GM12878 (cell line): ENCODE results near the gene MYO18B. TPM values are rescaled to one million over a fixed set of nuclear protein-coding genes. Genes with fewer than 3 reads are reported as not detected.

ENCODE experiments used
- ATAC-seq: fragments of 200-7000 bp; cut with Tn5 transposase; 3 replicates; pipeline ENCODE4 v1.9.1; 2020; ENCODE audit warnings: mild to moderate bottlenecking, moderate library complexity
- BruUV-seq: library from RNA; stranded (reverse); fragments of 400-500 nt; replicated peaks from 2 replicates; lab custom pipeline; 2021; lab: Mats Ljungman, UMichigan
- CTCF ChIA-PET: fragments of 300-600 bp; sonication (Branson Sonifier 250); formaldehyde crosslinking; extraction: SDS; loops from one replicate; lab custom pipeline; 2021; ENCODE audit warnings: inconsistent platforms; lab: Yijun Ruan, JAX
- POLR2A ChIA-PET: fragments of 350-600 bp; formaldehyde crosslinking; extraction: SDS; loops from one replicate; lab custom pipeline; 2021; ENCODE audit warnings: inconsistent platforms; lab: Charles Lee
- RAD21 ChIA-PET: fragments of 300-600 bp; sonication (Branson Sonifier 250); formaldehyde crosslinking; loops from one replicate; lab custom pipeline; 2023; ENCODE audit warnings: antibody characterized with exemption; ENCODE audit not compliant: unreplicated experiment; lab: Charles Lee
- SMC1A ChIA-PET: fragments of 300-600 bp; sonication (Branson Sonifier 250); formaldehyde crosslinking; loops from one replicate; lab custom pipeline; 2023; ENCODE audit not compliant: unreplicated experiment, uncharacterized antibody; lab: Charles Lee
- DNase-seq: peaks from one replicate; pipeline ENCODE4 v3.0.0-alpha.2; 2011; ENCODE audit warnings: low read depth, low spot score
- FAIRE-seq: peaks from 3 replicates; lab custom pipeline; 2011; peaks lifted over from hg19 to GRCh38; lab: Jason Lieb, UNC
- H2AFZ ChIP-seq: 2 replicates; pipeline ENCODE4 v1.6.0; 2011; ENCODE audit warnings: low read depth, low read length, control low read depth; ENCODE audit not compliant: control insufficient read depth
- H3K27ac ChIP-seq: 2 replicates; pipeline ENCODE4 v1.5.1; 2011; ENCODE audit warnings: control low read depth; ENCODE audit not compliant: control insufficient read depth, insufficient read depth
- H3K27me3 ChIP-seq, 2 experiments: replicated peaks in 1 of 2; 2 replicates each; pipeline versions ENCODE4 v1.6.0 to v1.6.1; 2011; ENCODE audit warnings: low read length in 1 of 2; ENCODE audit not compliant: control insufficient read depth in 2 of 2, insufficient read depth in 2 of 2
- H3K36me3 ChIP-seq, 2 experiments: 2 replicates each; pipeline ENCODE4 v1.5.1; 2011; ENCODE audit warnings: low read length in 1 of 2; ENCODE audit not compliant: control insufficient read depth in 2 of 2, insufficient read depth in 2 of 2
- H3K4me1 ChIP-seq: 2 replicates; pipeline ENCODE4 v1.6.1; 2011; ENCODE audit warnings: mild to moderate bottlenecking, low read length, moderate library complexity, mixed read lengths; ENCODE audit not compliant: control insufficient read depth, insufficient read depth
- H3K4me2 ChIP-seq: 2 replicates; pipeline ENCODE4 v1.6.0; 2011; ENCODE audit warnings: control low read depth; ENCODE audit not compliant: control insufficient read depth, insufficient read depth
- H3K4me3 ChIP-seq: fragments of 200-600 bp; sonication (generic); 2 replicates; pipeline ENCODE4 v1.5.1; 2016
- H3K79me2 ChIP-seq: 2 replicates; pipeline ENCODE4 v1.6.0; 2011; ENCODE audit warnings: low read length; ENCODE audit not compliant: control insufficient read depth, insufficient read depth
- H3K9ac ChIP-seq: 2 replicates; pipeline ENCODE4 v1.8.0; 2011; ENCODE audit warnings: low read length, control low read depth, mixed read lengths; ENCODE audit not compliant: control insufficient read depth, insufficient read depth
- H3K9me3 ChIP-seq: replicated peaks from 3 replicates; pipeline ENCODE4 v1.5.1; 2011; ENCODE audit warnings: mild to moderate bottlenecking, low read length; ENCODE audit not compliant: control insufficient read depth, insufficient read depth
- H4K20me1 ChIP-seq: 2 replicates; pipeline ENCODE4 v1.6.0; 2011; ENCODE audit not compliant: control insufficient read depth, insufficient read depth
- BRCA1 ChIP-seq: IDR thresholded peaks from 2 replicates; pipeline ENCODE4 v1.6.1; 2011; ENCODE audit warnings: low read depth, low read length, improper control_type of control experiment
- CEBPB ChIP-seq, 2 experiments: fragments of 150-350 bp in 1 of 2; IDR thresholded peaks; 2 replicates each; pipeline ENCODE4 v1.6.1; 2012 to 2014; ENCODE audit warnings: low read depth in 2 of 2, low read length in 2 of 2, borderline replicate concordance in 1 of 2, inconsistent platforms in 1 of 2
- CREM ChIP-seq: IDR thresholded peaks from 2 replicates; pipeline ENCODE4 v1.6.1; 2014; ENCODE audit warnings: antibody characterized with exemption, low read depth
- FOXK2 ChIP-seq: fragments of 450-650 bp; IDR thresholded peaks from 2 replicates; pipeline ENCODE4 v1.6.1; 2017; ENCODE audit warnings: mild to moderate bottlenecking, moderate library complexity
- HDAC2 ChIP-seq: fragments of 200-600 bp; sonication (generic); IDR thresholded peaks from 2 replicates; pipeline ENCODE4 v1.6.1; 2017
- MXI1 ChIP-seq: fragments of 150-350 bp; IDR thresholded peaks from 2 replicates; pipeline ENCODE4 v1.6.1; 2011; ENCODE audit warnings: low read depth, mild to moderate bottlenecking, inconsistent platforms, low read length, improper control_type of control experiment
- NFYB ChIP-seq: IDR thresholded peaks from 2 replicates; pipeline ENCODE4 v1.6.1; 2011; ENCODE audit warnings: low read depth, mild to moderate bottlenecking, low read length, improper control_type of control experiment, moderate library complexity; ENCODE audit not compliant: insufficient read depth
- NR2C1 ChIP-seq: fragments of 450-650 bp; IDR thresholded peaks from 2 replicates; pipeline ENCODE4 v1.6.1; 2017; ENCODE audit warnings: antibody characterized with exemption, mild to moderate bottlenecking, moderate library complexity
- PAX5 ChIP-seq: IDR thresholded peaks from 2 replicates; pipeline ENCODE4 v1.6.1; 2011; ENCODE audit warnings: low read depth, low read length, borderline replicate concordance
- PML ChIP-seq: IDR thresholded peaks from 2 replicates; pipeline ENCODE4 v1.6.1; 2012; ENCODE audit warnings: low read length, inconsistent platforms
- RAD51 ChIP-seq: fragments of 450-650 bp; IDR thresholded peaks from 2 replicates; pipeline ENCODE4 v1.6.1; 2016; ENCODE audit warnings: moderate library complexity, mild to moderate bottlenecking, inconsistent platforms
- SREBF1 ChIP-seq: IDR thresholded peaks from 2 replicates; pipeline ENCODE4 v1.6.1; 2012; ENCODE audit warnings: mild to moderate bottlenecking, low read length
- SREBF2 ChIP-seq: IDR thresholded peaks from 2 replicates; pipeline ENCODE4 v1.6.1; 2012; ENCODE audit warnings: mild to moderate bottlenecking, low read length
- ZNF207 ChIP-seq: fragments of 450-650 bp; IDR thresholded peaks from 2 replicates; pipeline ENCODE4 v1.6.1; 2014; ENCODE audit warnings: antibody characterized with exemption, mild to moderate bottlenecking, borderline replicate concordance
- ZNF24 ChIP-seq: fragments of 450-650 bp; IDR thresholded peaks from 2 replicates; pipeline ENCODE4 v1.6.1; 2017; ENCODE audit warnings: antibody characterized with exemption, mild to moderate bottlenecking
- WGBS: methylation state at CpG from one replicate; pipeline ENCODE4 v1.1.6; 2016; ENCODE audit warnings: low lambda C conversion rate; ENCODE audit not compliant: insufficient replicate concordance, insufficient coverage; ENCODE audit errors: missing lambda C conversion rate; 5-methylcytosine and 5-hydroxymethylcytosine counted together
- in situ Hi-C: fragments of 300-500 bp; cut with MboI; formaldehyde crosslinking; loops from 9 replicates; pipeline ENCODE4 v1.14.3; 2018; ENCODE audit warnings: mixed read lengths
- intact Hi-C: fragments of 100-400 bp; cut with micrococcal nuclease; formaldehyde crosslinking; loops from one replicate; pipeline ENCODE4 v1.14.2; 2022; ENCODE audit not compliant: unreplicated experiment
- polyA plus RNA-seq, 11 experiments: library from polyadenylated mRNA; depleted of rRNA in 4 of 11; unstranded in 6 of 11; stranded (reverse) in 5 of 11; fragments of >200 nt; fragmentation: Nextera tagmentation in 4 of 11; fragmentation: Illumina TruSeq in 1 of 11; extraction: Ambion mirVana in 4 of 11; extraction: Trizol in 1 of 11; gene quantifications; 1 replicate in 1 of 11; 2 replicates in 10 of 11; pipeline versions ENCODE4 v1.2.1 to v1.2.3, GENCODE V29; 2011 to 2016; ENCODE audit warnings: inconsistent platforms in 2 of 11, missing spikeins in 2 of 11, low read depth in 1 of 11
- total RNA-seq, 4 experiments: library from RNA; depleted of rRNA in 3 of 4; stranded (reverse); fragments of >200 nt in 3 of 4; fragmentation: Illumina TruSeq in 1 of 4; extraction: Trizol in 1 of 4; gene quantifications; 2 replicates each; pipeline versions ENCODE4 v1.2.1 to v1.2.3, GENCODE V29; 2013 to 2021
- TF ChIP-seq, protein P1 (sequence below): fragments of 450-650 bp; IDR thresholded peaks from 2 replicates; pipeline ENCODE4 v1.6.1; 2014; ENCODE audit warnings: mild to moderate bottlenecking
- TF ChIP-seq, protein P2 (sequence below): fragments of 450-650 bp; IDR thresholded peaks from 2 replicates; pipeline ENCODE4 v1.6.1; 2016; ENCODE audit warnings: mild to moderate bottlenecking, moderate library complexity, borderline replicate concordance

MYO18B gene
- total and polyA plus RNA-seq, 10 of the 15 experiments (the other 5 are each of a cell fraction or from before 2014, with no cell fraction given), result 0.05 to 2.1 (median 0.51) TPM; not detected in 1

DNA sequence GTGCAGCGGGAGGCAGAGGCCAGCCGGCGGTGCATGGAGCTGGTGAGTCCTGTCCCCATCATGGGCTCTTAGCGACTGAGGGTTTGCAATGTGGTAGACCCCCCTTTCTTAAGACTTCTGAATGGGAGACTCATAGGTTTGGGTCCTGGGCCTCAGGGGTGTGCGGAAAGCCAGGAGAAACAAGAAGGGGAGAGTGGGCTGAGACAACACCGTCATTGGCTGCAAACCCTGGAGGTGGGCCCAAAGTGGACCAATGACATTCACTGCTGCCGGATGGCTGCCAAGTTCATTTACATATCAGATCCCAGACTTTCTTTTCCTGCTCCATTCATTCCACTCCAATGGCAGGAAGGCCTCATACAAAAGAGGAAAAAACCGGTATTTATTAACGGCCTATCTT, 213.3 kb downstream of the MYO18B start (continued):
- TF ChIP-seq, protein P1, sequence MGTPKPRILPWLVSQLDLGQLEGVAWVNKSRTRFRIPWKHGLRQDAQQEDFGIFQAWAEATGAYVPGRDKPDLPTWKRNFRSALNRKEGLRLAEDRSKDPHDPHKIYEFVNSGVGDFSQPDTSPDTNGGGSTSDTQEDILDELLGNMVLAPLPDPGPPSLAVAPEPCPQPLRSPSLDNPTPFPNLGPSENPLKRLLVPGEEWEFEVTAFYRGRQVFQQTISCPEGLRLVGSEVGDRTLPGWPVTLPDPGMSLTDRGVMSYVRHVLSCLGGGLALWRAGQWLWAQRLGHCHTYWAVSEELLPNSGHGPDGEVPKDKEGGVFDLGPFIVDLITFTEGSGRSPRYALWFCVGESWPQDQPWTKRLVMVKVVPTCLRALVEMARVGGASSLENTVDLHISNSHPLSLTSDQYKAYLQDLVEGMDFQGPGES, result no peak
- TF ChIP-seq NR2C1 (no peak), ZNF207 (no peak), CREM (no peak), CEBPB (IDR thresholded peaks at IDR 0.05; ENCODE audit: borderline replicate concordance in 1 of 2, low read depth in 2 of 2, low read length in 2 of 2) (no peak)
- TF ChIP-seq, all 136 proteins: peak for 0

DNA sequence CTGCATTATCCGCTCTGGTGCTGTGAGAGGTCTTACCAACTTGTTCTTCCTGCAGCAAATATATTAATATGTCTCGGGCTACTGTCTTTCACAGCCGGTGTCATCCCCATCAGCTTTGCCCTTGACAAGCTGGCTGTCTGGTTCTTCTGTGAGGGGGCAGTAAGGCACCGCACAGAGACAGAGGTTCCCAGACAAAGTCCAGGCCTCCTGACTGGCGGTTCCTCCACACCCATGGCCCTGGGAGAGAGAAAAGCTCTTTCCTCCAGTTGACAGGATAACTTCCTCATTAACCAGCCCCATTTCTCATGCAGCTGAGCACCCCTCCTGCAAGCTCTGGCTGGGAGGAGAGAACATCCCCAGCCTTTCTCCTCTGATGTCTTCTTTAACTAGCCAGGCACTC, 214.8 kb downstream of the MYO18B start:
- no peaks in the 10 kb centered on the region; the same call in 1 of the 2 replicates for H3K4me1 ChIP-seq
- ChIA-PET CTCF (interaction anchor here (1.3 kb wide), 1 partner anchor 8 kb away, joined by 3 read pairs; no protein-coding TSS in a partner anchor), SMC1A (interaction anchor here (1.1 kb wide), 1 partner anchor 9 kb away, joined by 4 read pairs; no protein-coding TSS in a partner anchor), POLR2A (interaction anchor here (0.7 kb wide), 1 partner anchor 21 kb away, joined by 3 read pairs; no protein-coding TSS in a partner anchor), RAD21 (no interaction called here)
- H3K79me2 ChIP-seq, result no peaks in the 10 kb centered on the region
- no peak overlapping the region for H2AFZ ChIP-seq
- intact Hi-C loops, result no loop called here
- WGBS, result 47% methylated on average over 5 of the region's 5 CpGs
- no peak for ATAC-seq
- H3K27ac ChIP-seq, result no peak overlapping the region
- DNase-seq, result no peak
- TF ChIP-seq ZNF24 (no peak), PAX5 (no peak), MXI1 (no peak), NFYB (no peak), HDAC2 (no peak), SREBF2 (no peak), PML (no peak), FOXK2 (no peak), RAD51 (no peak), SREBF1 (no peak), BRCA1 (no peak)
- TF ChIP-seq, protein P2, sequence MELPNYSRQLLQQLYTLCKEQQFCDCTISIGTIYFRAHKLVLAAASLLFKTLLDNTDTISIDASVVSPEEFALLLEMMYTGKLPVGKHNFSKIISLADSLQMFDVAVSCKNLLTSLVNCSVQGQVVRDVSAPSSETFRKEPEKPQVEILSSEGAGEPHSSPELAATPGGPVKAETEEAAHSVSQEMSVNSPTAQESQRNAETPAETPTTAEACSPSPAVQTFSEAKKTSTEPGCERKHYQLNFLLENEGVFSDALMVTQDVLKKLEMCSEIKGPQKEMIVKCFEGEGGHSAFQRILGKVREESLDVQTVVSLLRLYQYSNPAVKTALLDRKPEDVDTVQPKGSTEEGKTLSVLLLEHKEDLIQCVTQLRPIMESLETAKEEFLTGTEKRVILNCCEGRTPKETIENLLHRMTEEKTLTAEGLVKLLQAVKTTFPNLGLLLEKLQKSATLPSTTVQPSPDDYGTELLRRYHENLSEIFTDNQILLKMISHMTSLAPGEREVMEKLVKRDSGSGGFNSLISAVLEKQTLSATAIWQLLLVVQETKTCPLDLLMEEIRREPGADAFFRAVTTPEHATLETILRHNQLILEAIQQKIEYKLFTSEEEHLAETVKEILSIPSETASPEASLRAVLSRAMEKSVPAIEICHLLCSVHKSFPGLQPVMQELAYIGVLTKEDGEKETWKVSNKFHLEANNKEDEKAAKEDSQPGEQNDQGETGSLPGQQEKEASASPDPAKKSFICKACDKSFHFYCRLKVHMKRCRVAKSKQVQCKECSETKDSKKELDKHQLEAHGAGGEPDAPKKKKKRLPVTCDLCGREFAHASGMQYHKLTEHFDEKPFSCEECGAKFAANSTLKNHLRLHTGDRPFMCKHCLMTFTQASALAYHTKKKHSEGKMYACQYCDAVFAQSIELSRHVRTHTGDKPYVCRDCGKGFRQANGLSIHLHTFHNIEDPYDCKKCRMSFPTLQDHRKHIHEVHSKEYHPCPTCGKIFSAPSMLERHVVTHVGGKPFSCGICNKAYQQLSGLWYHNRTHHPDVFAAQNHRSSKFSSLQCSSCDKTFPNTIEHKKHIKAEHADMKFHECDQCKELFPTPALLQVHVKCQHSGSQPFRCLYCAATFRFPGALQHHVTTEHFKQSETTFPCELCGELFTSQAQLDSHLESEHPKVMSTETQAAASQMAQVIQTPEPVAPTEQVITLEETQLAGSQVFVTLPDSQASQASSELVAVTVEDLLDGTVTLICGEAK, result no peak
- FAIRE-seq, result no peak
- no TSS peak for BruUV-seq
- no peaks in the 10 kb centered on the region for H3K36me3 ChIP-seq
- in situ Hi-C loops, result no loop called here
- H4K20me1 ChIP-seq, result no peaks in the 10 kb centered on the region
- no peaks in the 10 kb centered on the region for H3K9me3 ChIP-seq
- no peak overlapping the region for H3K4me2 ChIP-seq
- no peaks in the 10 kb centered on the region for H3K27me3 ChIP-seq
- no peak overlapping the region for H3K9ac ChIP-seq
- H3K4me3 ChIP-seq, result no peak overlapping the region
